SK-N-MC (cell line): ENCODE results near the gene LTB4R.

ENCODE experiments used
- EZH2 ChIP-seq: fragments of 200-600 bp; sonication (generic); IDR thresholded peaks from one replicate; pipeline ENCODE4 v1.6.1; 2017; ENCODE audit warnings: antibody characterized with exemption
- FOXP2 ChIP-seq: optimal IDR thresholded peaks from 2 replicates; pipeline ENCODE3; 2011; ENCODE audit warnings: mild to moderate bottlenecking, moderate library complexity; ENCODE audit not compliant: insufficient read depth; ENCODE audit errors: extremely low read length, control extremely low read depth
- POLR2AphosphoS5 ChIP-seq: IDR thresholded peaks from 2 replicates; pipeline ENCODE4 v1.6.1; 2012; ENCODE audit warnings: mild to moderate bottlenecking, low read depth, low read length, borderline replicate concordance

GRCh38 chr14:24299255-24300191 is 11.8 kb upstream of the LTB4R start, which contains the start of the genes DHRS1 and NOP9:
- TF ChIP-seq POLR2AphosphoS5 (peak; percentile 88), EZH2 (no peak), FOXP2 (no peak)
